HG03521 (cell line): Measurements from ENCODE around the gene KAZN.

Source experiments
- ATAC-seq: cut with Tn5 transposase; IDR thresholded peaks from one replicate; pipeline ENCODE4 v1.9.1; 2021; ENCODE audit warnings: mild to moderate bottlenecking, moderate library complexity; ENCODE audit not compliant: unreplicated experiment

Gene KAZN

DNA sequence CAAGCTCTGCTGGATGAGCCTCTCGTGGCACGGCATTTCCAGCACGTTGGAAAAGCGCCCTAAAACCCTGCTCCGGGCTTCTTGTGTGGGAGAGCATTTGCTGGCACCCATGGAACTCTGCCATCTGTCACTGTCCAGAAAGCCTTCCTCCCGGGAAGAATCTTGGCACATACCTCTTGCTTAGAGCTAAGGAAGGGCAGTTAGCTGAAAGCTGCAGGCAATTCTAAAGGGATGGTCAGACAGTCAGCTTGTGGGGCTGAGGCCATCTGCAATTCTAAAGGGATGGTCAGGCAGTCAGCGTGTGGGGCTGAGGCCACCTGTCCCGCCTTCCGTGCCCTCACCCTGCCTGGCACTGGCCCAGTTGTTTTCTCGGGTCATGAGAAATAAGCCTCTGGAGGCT lies 416.0 kb downstream of the KAZN start:
- ATAC-seq, result no peak

DNA sequence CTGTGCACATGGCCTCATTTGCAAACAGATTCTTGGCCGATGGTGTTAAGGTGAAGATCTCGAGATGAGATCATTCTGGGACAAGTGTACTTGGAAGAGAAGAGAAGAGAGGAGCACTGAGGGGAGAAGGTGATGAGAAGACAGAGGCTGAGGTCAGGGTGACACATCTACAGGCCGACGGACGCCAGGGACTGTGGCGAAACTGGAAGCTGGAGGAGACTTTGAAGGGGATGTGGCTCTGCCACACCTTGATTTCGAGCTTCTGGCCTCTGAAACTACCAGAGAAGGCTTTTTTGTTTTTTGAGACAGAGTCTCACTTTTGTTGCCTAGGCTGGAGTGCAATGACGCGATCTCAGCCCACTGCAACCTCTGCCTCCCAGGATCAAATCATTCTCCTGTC lies 417.5 kb downstream of the KAZN start:
- ATAC-seq, result no peak

DNA sequence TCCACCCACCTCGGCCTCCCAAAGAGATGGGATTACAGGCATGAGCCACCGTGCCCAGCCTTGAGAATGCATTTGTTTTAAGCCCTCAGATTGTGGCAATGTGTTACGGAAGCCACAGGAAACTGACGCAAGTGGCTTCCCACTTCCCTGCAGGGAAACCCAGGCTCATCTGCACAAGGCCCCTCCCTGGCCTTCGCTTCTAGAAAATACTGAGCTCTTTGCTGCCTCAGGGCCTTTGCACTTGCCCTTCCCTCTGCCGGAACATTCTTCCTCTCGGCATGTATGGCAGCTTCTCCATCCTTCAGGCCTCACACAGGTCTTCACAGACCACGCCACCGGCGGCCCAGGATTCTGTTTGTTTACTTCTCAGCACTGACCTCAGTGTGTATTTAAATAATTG lies 418.0 kb downstream of the KAZN start:
- no peak for ATAC-seq

DNA sequence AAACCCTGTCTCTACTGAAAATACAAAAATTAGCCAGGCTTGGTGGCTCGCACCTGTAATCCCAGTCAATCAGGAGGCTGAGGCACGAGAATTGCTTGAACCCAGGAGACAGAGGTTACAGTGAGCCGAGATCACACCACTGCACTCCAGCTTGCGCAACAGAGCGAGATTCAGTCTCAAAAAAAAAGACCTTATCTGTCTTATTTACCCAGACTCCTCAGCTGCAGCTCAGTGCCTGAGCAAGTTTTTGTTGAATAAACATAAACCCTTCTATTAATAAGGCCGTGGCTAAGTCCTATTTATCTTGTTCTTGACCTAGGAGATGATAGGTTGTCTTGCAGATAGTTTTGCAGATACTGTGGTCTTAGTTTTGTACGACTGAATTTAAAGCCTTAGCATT lies 418.6 kb downstream of the KAZN start:
- no peak for ATAC-seq

DNA sequence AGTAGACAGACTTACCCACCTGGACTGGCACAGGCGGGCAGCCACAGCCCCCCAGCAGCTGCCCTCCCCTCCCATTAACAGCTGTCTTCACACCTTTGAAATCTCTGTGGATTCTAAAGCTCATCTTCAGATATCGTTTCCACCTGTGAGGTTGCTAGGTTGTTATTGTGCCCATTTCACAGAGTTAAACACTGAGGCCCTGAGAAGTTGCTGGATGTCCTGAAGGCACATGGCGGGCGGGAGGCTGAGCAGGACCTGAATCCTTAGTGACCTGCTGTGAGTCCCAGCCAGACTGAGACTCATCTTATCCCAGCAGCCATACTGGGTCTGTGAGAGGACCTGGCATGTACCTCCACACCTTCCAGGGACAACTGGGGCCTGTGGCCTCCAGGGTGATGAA lies 420.3 kb downstream of the KAZN start:
- ATAC-seq, result no peak

DNA sequence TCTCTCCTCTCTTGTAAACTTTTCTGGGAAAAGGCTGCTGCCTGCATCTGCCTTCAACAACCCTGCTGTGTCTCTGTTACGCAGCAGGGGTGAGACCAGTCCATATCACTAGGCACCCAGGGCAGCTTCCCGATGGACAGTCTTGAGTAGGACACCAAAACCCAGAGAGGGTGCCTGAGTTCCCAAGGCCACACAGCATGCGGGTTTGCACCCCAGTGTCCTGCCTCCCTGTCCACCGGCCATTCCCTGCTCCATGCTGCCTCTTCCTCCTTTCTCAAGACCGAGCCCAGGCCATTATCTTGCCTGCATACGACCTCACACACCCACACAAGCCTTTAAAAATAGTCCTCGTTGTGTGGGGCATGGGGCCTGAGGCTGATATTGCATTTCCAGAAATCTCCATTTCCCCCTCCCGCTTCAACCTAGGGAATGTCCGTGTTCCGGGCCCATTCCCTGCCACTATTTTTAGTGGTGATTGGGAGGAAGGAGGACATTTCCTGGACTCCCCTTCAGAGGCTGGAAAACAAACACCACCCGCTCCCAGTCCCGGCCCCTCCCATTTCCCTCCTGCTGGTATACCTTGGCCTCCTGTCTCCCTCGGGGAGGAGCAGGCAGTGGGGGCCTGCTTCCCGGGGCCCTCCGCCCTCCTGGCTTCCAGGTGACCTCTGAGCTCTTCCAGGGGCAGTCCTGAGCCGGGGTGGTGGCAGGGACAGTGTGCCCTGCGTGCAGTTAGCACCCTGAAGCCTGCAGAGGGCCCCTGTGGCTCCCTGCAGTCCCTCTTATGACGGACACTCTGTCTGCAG lies 422.7 kb downstream of the KAZN start:
- no peak for ATAC-seq

DNA sequence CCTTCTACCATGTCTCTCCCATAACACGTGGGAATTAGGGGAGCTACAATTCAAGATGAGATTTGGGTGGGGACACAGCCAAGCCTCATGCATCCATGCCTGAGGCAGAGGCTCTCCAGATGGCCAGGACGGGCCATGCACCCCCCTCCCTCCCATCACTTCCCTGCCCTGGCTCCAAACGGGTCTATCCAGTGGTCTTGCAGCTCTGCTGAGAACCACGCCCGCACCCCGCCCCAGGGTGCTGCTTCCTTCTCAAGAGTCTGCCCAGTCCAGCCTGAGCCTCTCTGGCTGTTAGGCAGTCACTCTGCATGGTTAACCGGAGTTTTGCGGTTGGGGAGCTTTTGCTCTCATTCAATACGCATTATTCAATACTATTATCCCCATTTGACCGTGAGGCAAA lies 423.6 kb downstream of the KAZN start:
- no peak for ATAC-seq

DNA sequence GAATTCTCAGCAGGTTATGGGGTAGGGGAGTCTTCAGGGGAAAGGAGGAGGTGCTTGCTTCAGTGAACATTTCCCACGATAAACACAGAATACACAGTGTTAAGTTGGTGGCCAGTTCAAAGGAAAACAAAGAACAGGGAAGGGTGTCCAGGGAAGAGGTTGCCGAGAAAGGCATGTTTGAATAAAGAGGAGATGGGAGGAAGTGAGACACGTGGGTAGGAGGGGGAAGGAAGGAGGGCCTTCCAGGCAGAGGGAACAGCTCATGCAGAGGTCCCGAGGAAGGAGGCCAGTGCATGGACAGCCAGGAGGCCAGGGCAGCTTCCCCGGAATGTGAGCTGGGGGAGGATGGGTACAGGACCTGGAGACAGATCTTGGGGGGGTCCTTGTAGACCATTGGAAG lies 424.7 kb downstream of the KAZN start:
- ATAC-seq, result no peak

DNA sequence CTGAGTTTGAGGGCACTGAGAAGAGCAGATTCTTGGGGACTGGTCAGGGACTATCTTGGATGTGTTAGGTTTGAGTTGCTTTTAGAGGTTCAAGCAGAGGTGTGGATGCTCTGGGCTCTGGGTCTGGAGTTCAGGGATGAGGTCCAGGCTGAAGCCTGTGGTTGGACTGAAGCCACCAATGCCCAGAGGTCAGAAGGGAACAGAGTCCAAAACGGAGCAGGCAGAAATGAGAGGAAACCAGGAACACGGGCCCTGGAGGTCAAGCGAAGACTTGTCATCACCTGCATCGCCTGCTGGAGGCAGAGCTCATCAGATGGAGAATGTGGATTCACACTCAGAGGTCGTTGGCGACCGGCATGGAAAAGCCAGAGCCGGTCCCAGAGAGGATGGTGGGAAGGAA lies 425.5 kb downstream of the KAZN start:
- ATAC-seq, result no peak

DNA sequence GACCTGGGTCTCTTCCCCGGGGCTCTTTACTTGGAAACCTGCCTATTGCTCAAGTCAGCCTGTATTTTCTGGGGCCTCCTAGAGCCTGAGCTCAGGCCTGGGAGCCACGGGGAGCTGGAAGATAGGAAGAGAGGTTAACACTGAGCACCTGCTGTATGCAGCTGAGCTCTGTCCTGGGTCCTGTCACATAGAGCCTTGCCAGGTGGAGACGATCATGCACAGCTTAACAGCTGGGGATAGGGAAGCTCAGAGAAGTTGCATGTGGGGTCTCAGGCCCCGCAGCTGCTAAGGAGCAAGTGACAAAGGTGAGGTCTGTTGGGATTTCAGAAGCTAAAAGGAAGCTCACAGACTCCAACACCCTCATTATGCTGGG lies 427.6 kb downstream of the KAZN start:
- ATAC-seq, result no peak

DNA sequence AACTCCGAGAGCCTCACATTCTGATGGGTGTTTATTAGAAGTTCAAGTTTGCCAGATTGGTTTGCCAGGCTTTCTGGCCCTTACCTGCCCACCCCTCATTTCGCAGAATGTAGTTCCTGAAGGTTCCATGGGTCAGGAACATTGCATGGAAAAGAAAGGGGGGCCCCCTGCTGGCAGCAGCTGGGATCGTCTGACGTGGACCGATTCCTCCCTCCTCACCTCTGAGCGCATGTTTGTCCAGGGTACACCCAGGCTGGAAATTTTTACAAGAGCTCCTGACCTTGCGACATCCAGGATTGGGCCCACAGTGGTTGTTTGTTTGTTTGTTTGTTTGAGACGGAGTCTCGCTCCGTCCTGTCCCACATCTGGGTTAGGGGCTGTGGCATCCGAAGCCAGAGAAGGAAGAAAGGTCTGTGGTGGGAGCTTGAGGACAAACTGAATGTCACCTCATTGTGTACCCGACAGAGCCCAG lies 429.1 kb downstream of the KAZN start:
- ATAC-seq, result no peak

DNA sequence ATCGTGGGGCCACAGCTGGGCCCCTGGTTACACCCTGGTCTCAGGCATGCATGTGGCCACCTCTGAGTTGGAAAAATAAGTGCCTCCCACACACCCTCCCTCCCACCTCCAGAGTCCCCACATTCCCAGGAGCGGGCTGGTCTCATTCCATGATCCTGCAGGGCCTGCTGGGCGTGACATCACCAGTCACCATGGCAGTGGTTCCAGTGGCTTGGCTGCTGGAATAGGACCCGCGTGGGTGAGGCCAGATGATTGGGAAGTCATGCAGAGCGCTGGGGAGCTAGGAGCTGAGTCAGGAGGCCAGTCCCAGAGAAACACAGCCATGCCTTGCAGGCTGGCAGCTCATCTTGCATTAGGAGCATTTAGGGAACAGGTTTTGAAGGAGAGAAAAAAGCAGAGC lies 429.6 kb downstream of the KAZN start:
- ATAC-seq, result no peak

DNA sequence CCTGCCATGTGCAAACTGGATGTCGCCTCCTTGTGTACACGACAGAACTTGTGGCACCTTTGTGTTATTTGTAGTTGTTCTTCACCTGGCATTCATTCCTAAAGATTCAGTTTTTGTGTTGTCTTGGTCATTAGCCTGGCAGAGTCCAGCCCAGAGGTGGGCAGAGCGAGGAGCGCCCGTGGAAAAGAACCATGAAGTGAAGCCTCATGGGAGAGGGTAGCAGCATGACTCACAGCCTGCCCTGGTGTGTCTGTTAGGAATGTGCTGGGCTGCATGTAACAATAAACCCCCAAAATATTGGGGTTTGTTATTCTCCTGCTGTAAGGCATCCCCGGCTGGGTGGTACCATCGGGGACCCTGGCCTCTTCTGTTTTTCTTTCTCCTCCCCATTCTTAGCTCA lies 430.1 kb downstream of the KAZN start:
- no peak for ATAC-seq

DNA sequence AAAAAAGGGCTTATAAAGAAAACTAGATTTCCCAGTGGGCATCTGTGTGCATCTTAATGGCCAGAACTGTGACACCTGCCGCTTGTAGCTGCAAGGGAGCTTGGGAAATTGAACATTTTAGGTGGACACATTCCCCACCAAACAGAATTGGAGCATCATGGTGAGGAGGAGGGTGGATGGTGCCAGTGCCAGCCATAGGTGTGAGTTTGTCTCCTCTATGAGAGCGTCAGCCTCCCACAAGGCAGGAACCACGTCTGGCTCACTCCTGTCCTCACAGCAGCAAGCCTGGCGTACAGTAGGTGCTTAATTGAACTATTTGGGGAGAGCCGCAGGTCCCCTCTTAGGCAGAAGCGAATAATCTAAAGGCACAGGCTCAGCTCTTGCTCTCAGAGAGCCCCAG lies 430.6 kb downstream of the KAZN start:
- ATAC-seq, result no peak

DNA sequence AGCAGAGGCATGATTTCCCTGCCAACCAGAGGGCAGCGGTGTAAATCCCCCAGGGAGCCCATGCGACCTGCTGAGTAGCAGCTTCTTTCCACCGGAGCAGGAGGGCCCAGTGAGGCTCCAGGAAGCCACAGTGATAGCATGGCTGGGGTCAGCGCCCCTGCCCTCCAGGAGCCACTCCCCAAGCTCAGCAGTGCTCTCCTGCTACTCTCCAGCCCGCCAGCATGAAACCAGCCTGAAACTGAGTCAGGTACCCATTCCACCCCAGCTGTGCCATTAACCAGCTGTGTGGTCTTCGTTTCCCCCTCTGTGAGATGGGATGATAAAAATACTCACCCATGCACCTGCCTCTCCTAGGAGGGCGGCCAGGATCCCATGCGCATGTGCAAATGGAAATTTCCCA lies 431.3 kb downstream of the KAZN start:
- no peak for ATAC-seq

DNA sequence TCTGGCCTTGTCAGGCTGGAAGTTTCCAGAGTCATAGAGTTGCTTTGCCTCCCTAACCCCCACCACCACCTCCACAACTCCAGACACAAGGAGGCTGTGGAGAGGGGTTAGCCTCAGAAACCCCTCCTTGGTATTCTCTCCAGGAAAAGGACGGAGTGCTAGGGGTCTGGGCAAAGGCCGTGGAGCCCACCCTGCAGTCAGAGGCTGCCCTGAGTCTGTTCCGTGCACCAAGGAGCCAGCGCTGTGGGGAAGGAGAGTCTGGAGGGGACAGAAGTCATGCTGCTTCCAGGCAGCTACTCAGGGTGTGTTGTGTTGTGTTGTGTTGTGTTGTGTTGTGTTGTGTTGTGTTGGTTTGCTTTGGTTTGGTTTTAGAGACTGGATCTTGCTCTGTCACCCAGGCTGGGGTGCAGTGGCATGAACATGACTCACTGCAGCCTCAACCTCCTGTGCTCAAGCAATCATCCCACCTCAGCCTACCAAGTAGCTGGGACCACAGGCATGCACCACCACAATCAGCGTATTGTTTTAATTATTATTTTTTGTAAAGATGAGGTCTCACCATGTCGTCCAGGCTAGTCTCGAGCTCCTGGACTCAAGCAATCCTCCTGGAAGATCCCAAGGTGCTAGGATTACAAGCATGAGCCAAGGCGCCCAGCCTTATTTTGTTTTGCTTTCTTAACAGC lies 432.9 kb downstream of the KAZN start:
- no peak for ATAC-seq

DNA sequence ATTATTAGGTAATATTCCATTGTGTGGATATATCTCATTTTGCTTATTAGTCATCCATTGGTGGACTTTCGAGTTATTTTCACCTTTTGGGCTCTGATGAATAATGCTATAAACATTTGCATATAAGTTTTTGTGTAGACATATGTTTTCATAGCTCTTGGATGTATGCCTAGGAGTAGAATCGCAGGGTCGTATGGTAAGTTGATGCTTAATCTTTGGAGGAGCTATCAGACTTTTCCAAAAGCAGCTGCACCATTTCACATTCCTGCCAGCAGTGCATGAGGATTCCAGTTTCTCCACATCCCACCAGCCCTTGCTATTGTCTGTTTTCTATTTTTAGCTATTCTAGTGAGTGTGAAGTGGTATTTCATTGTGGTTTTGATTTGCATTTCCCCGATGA lies 434.8 kb downstream of the KAZN start:
- ATAC-seq, result no peak

DNA sequence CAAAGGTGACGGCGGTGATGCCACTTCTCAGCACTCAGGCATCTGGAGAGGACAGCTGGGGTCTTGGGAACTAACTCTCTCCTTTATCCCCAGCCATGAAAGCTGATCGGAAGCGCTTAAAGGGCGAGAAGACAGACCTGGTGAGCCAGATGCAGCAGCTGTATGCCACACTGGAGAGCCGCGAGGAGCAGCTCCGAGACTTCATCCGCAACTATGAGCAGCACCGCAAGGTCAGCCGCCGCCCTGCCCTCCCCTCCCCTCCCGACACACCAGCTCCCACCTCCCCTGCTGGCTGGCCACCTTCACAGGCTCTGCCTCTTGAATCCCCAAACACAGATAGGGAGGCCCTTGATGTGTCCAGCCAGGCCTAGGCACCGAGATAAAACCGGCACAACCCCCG lies 436.2 kb downstream of the KAZN start:
- ATAC-seq, result no peak

DNA sequence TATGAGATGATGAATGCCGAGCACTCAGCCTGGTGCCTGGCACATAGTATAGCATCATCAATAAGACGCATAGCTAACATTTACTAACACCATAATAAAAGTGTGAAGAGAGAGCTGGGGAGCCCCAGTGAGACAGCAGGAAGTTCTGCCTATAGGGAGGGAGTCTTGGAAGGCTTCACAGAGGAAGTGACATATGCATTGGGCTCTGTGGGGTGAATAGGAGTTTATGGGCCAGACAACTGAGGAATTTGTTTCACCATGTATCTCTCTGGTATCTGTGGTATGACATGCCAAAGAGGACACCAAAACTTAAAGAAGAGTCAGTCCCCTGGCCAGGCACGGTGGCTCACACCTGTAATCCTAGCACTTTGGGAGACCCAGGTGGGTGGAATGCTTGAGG lies 436.8 kb downstream of the KAZN start:
- no peak for ATAC-seq

DNA sequence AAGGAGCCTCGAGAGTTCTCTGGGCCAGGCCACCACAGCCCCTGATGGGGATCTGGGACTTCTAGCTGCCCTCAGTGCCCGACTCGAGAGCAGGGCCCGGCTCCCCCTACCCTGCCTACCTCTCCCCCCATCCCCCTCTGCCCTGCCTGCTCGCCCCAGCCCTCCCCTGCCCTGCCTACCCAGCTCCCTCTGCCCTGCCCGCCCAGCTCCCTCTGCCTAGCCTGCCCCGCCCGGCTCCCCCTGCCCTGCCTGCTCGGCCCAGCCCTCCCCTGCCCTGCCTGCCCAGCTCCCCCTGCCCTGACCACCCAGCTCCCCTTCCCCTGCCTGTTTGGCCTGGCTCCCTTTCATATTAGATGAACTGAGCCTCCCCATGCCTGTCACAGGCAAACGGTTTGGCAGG lies 437.6 kb downstream of the KAZN start:
- no peak for ATAC-seq

DNA sequence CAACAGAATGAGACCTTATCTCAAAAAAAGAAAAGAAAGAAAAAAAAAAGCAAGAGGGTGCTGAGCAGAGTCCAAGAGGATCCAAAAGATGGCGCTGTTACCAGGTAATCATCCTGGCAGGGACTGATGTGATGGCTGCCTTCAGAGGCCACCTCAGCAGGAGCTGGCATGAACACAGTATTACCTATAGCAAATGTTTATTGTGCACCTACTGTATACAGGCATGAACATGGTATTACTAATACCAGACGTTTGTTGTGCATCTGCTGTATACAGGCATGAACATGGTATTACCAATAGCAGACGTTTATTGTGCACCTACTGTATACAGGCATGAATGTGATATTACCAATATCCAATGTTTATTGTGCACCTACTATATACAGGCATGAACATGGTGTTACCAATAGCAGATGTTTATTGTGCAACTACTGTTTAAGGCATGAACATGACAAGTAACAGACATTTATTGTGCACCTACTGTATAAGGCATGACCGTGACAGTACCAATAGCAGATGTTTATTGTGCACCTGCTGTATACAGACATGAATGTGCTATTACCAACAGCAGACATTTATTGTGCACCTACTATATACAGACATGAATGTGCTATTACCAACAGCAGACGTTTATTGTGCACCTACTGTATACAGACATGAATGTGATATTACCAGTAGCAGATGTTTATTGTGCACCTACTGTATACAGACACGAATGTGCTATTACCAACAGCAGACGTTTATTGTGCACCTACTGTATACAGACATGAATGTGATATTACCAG lies 439.9 kb downstream of the KAZN start:
- ATAC-seq, result no peak
